HG03139 (cell line): ENCODE data around the gene FBXO42.

Source experiments
- ATAC-seq: cut with Tn5 transposase; IDR thresholded peaks from one replicate; pipeline ENCODE4 v1.9.1; 2021; ENCODE audit not compliant: unreplicated experiment

FBXO42 gene

DNA sequence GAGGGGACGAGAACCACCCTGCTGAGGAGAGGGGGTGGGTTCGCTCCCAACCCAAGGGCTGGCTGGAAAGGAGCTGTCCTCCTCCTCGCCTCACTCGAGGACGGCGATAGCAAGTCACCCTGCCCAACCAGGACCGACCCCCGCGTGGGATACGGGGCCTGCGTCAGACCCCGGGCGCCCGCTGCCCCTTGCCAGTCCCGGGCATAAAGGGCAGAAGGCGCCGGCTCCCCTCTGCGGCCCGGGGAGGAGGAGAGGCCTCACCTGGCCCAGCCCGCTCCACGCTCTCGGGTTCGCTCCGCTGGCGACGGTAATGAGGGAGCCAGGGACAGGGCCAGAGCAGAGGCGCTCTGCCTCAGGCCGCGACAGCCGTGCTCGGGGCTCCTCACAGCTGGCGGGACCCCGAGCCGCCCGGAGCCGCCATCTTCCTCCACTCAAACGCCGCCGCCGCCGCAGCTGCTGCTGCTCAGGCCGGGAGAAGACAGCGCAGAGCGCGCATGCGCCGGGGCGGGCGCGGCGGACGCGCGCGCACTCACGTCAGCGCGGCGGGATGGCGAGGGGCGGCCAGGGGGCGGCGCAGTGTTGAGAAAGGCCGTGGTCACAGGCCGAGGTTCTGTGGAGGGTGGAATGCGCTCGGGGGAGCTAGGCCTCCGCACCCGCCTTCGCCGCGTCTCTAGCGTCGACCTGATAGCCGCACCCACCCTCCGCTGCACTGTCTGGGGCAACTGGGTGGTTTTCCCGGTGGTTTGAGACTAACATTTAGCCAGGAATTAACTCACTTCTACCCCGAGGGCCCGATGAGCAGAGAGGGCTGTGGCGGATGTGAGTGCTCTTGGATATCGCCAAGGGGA is at the start of gene FBXO42:
TSS of gene FBXO42 (minus strand) at position 487 of the 848 bp plus-strand sequence. CDS start 37,062 bp downstream, outside the sequence.
- ATAC-seq, result peak; percentile 86

DNA sequence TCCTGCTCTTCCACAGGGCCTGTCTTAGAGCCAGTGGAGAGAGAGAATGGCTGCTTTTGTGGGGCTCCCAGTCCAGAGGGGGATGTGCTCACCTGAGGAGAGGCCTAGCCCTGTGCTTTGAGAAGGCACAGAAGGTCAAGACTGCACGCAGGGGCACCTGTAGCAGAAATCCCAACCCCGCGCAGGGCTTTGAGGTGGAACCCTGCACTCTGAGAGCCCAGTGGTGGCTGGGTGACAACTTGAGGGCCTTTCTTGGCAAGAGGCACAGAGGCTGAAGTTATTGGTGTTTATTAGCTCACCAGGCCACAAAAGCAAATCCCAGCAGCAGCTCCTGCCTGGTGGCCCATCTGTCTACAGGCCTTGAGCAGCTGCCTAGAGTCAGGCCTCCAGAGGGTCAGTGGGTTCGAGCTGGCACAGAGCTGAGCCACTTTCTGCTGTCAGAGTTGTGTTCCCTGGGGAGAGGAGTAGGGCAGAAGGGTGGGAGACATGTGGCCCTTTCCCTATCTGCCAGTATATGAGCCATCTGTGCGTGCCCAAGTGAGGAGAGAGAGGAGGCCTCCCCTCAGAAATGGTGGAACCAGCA is 46.2 kb upstream of the FBXO42 start:
- ATAC-seq, result no peak

DNA sequence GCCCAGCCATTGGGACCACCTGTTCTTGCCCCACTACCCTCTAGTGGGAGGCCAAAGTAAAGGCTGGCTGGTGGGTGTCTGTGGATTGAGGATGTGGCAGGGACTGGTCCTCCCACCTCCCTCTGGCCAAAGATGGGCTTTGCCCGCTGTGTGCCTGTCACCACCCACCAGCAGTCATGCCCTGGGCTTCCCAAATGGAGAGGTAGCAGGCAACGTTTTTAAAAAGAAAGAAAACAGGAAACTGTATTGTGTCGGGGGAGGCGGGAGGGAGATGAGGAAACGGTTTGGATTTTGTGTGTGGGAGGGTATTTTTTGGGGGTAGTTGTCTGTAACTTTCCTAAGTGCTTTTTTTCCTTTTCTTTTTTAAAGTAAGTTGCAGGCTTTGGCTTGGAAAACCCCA is 44.8 kb upstream of the FBXO42 start:
- ATAC-seq, result no peak

DNA sequence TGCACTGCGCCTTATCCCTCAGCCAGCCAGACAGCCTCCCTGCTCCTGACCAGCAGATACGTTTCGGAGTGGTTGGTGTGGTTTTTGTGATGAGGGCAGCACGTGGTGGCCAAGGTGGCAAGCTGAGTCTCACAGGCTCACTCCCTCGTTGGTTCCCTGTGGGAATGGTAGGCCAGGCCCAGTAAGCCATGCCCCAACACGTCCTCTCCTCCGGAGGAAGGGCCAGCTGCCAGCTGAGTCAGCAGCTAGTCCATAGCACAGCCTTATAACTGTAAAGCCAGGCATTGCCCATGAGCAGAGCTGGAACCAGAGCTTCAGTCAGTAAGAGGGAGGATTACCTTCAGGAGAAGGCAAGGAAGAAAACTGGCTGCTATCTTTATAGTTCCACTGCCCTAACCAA is 44.3 kb upstream of the FBXO42 start:
- no peak for ATAC-seq

DNA sequence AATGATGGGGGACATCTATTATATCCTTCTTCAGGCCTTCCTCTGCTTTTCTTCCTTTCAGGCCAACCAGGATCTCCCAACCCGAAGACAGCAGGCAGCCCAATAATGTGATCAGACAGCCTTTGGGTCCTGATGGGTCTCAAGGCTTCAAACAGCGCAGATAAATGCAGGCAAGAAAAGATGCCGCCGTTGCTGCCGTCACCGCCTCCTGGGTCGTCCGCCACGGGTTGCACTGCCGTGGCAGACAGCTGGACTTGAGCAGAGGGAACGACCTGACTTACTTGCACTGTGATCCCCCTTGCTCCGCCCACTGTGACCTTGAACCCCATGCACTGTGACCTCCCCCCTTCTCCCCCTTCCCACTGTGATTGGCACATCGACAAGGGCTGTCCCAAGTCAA is 42.7 kb upstream of the FBXO42 start:
- no peak for ATAC-seq

DNA sequence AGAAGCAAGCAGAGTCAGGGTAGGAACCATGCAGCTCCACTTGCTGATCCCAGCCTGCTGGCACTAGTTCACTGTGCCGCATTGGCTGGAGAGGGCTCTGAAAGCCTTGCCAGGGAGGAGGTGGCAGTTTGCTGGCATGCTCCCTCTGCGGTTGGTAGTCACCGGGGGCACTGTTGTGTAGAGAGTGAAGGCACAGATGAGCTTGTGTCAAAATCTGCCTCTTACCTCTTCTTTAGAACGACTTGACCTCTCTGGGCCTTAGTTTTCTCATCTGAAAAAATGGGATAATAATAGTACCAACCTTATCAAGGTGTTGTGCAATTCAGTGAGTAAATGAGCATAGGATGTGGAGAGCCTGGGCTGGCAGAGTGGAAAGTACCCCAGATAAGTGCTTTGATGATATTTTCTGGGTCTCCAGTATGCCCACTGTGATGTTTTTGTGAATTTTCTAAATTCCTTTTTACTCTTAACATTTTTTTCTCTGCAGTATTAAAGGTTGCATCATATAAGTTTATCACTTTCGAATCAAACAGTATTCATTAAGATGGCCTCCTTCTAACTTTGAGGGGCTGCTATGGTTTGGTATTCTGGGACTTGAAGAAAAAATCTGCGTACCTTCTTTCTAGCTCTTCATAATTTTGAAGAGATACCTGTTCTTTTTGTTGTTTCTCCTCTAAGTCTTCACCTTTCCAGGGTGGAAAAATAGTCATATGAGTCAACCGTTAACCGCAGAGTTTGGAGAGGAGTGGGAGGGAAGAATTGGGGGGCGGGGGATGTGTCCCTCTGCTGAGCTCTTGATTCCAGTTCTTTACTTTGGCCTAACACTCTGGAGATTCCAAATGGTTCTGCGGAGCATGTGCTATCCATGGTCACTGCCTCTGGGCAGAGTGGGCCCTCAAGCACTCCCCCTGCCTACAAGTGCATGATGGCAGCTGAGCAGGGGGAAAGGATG is 41.6 kb upstream of the FBXO42 start:
- ATAC-seq, result no peak

DNA sequence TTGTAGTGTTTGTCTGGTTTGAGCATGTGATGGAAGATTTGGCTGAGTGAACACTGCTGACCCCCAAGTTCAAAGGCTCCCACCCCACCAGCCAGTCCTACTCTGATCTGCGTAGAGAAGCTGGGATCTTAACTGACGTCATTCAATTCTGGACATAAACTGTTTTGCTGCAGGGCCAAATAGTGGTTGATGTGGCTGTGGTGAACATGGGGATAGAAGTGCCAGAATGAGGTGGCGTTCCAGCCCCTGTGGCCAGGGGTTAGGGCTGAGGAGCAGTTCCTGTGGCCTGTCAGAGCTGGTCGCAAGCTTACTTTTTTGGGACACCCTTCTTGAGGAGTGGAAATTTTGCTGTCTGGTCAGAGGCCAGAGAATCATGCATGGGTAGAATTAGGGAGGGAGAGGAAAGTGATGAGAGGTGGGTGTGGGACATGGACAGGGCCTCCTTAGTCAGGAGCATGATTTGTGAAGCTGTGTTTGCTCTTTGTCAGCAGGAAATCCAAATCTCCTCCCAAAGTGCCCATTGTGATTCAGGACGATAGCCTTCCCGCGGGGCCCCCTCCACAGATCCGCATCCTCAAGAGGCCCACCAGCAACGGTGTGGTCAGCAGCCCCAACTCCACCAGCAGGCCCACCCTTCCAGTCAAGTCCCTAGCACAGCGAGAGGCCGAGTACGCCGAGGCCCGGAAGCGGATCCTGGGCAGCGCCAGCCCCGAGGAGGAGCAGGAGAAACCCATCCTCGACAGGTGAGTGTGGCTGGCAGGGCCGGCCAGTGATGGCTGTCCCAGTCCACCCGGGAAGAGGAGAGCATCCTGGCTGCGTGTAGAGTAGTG is 40.7 kb upstream of the FBXO42 start:
- ATAC-seq, result no peak

DNA sequence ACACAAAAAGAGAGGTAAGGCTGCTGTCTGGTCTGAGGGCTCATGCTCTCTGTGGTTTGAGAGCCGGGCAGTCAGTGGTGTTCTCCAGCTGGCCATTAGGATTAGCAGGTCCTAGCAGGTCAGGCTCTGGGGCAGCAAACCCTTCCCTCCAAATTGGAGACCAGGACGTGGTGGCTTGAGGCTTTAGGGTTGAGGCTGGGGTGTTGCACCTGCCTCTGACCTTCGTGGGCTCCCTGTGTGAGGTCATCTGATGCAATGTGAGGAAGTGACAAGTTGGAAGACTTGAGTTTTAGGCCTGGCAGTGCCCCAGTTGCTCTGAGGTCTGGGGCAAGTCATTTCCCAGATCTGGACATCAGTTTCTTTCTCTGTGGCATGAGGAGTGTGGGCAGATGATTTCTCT is 39.1 kb upstream of the FBXO42 start:
- ATAC-seq, result no peak

DNA sequence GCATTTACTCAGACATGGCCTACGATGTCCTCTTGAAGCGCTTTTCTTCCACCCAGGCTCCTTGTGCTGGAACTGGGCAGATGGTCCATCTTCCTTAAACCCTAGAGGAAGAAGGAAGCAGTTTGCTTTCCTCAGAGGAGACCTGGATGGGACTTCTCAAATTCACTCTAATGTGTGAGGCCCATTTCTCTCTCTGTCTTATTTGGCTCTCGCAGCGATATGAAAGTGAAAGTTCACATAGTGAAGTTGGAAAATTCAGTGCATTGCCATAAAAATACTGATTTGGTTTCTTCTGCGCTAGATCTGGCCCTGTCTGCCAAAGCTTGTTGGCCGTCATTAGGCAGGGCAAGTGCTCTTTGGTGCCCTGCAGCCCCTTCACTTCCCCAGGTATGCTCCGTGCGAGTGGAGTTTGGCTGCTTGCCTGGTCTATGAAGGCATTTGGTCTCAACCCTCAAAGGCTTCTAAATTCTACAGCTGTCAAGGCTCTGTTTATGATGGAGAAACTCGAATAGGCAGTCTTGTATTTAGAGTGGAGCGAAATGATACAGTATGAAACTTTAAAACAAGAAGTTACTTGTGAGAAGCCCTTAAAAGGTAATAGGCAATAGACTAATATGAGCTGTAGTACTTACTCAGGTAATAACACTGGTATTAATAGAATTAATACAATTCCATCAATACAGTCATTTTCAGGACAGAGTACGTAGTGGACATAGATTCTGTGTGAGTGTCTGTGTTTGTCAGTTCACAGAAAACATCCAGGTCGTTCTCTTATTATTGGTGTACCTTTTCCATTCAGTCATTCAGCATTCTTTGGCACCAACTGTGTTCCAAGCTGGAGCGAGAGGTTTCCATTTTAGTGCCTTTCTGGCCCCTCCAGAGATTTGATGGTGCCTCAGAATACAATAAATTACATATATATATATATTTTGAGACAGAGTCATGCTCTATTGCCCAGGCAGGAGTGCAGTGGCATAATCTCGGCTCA is 35.2 kb upstream of the FBXO42 start:
- ATAC-seq, result no peak

DNA sequence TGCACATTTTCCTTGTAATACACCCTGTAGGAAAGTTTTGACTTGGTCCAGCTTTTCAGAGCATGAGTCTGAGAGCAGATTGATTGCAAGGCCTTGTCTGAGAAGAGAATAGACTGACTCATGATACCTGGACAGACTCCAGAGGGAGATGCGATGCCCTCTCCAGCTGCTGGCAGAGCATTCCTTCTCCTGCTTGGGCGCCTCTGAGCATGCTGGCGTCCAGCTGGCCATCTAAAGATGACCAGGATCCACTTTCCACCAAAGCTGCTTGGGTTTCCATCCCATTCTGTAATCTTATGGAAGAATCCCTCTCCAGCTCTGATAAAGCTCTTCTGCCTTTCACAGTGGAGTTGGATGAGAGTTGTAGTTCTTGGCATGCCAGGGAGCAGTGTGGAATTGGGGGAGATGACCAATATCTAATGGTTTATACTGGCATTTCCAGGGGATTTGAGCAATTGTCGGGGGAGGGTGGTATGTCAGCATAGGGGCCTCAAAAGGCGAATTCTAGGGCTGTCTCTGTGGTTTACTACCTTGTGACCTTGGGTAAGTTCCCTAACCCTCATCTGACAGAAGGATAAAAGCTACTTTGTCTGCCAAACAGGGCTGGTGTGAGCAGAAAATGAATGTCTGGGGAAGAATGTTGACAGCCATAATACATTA is 34.3 kb upstream of the FBXO42 start:
- ATAC-seq, result no peak

DNA sequence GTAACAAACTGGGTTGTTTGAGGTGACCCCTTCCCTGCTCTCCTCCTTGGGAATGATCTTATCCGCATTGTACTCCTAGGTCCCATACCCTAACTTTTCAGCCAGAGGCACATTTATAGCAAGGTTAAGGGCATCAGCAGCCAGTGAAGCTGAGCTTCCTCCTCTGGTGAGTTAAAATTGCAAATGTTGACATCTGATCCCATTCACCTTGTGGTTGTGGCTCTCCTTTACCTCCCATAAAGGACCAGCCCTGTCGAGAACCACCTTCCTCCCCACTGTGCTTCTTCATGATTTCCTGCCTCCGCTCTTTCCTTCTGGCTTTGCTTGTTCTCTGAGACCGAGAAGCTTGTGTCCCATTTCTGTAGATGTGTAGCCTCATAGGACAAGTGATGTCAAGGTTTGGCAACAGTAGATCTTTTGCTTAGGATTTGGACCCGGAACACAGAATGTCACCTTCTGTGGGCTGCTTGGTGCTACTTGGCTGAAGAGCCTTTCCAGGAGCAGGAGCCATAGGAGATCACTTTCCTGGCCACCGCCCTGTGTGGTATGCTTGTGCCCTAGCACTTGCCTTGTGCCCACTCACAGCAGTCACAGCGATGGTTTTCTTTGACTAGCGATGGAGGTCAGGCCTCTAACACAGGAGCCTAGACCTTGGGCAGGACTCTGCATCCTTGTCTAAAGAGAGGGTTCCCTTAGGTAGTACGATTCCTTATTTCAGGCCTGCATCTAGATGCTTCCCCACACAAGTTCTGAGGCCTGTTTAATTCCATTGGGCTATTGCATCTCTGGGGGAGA is 33.6 kb upstream of the FBXO42 start:
- no peak for ATAC-seq

DNA sequence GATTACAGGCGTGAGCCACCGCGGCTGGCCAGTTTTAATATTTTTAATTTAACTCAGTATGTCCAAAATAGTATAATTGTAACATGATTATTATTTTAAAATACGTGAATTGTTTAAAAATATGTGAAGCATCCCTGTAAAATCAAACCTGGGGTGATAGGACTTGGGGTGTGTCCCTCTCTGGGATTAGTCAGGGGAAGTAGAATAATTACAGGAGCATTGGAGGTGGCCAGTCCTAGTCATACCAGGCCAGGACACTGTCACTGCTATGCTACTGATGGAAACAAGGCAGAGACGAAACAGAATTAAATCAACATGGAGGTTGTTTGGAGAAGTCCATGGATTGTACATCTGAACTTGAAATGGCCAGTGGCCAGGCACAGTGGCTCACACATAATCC is 31.6 kb upstream of the FBXO42 start:
- no peak for ATAC-seq

DNA sequence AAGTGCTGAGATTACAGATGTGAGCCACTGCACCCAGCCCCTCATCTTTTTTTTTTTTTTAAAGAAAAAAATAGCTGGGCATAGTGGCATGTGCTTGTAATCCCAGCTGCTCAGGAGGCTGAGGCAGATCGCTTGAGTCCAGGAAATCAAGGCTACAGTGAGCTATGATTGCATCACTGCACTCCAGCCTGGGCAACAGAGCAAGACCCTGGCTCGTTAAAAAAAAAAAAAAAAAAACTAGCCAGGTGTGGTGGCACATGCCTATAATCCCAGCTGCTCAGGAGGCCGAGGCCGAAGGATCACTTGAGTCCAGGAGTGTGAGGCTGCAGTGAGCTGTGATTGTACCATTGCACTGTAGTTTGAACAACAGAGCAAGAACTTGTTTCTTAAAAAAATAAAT is 28.6 kb upstream of the FBXO42 start:
- no peak for ATAC-seq

DNA sequence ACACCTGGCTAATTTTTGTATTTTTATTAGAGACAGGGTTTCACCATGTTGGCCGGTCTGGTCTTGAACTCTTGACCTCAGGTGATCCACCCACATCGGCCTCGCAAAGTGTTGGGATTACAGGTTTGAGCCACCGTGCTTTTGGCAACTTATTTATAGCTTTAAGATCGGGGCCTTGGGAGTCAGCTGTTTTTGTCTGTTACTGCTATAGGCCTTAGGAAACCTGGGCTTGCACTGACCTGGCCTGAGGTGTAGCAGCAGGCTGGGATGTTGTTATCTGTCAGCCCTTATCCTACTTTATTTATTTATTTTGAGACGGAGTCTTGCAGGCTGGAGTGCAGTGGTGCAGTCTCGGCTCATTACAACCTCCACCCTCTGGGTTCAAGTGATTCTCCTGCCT is 26.2 kb upstream of the FBXO42 start:
- no peak for ATAC-seq

DNA sequence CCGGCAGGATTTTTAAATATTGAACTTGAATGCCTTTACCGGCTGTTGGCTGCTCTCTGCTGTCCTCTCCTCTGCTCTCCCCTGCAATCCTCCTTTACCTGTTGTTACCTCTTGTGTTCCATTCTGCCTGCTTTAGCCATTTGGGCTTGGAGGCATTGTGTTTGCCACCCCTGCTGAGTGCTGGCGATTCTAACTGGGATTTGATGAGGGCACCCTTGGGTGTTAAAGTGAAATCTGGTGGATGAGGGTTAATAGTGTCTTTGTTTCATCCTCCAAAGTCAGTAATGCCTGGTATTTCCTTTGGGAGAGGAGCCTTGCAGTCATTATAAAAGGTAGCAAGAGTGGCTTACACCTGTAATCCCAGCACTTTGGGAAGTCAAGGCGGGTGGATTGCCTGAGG is 24.7 kb upstream of the FBXO42 start:
- no peak for ATAC-seq

DNA sequence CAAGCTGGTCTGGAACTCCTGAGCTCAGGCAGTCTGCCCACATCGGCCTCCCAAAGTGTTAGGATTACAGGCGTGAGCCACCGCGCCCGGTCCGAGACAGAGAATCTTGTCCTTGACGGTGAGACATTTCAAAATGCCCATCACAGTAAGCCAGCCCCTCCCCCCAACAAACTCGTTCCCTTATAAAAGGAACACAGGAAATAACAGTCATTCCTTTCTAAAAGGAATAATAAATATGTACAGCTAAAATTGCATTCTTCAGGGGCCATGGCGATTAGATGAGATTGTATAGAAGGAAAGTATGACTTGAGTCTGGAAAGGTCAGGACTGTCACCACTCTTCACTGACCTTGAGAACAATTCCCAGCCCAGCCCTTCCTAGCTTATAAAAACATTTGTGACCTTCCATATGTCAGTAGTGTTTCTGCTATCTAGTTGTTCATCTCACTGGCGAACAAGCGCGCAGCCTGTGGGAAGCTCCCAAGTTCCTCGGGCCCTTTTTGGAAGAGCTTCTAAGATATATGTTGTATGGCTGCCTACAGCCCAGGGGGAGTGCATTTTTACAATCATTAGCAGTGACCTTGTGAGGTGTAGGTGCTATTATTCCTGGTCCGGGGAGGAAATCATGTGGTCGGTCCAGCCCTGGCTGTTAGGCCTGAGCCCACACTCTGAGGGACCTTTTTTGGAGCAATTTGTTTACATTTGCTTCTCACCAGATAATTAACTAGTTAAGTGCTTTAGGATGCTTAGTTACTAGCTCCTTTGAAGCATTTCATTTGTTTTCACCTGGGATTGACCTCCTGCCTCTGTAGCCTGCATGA is 23.5 kb upstream of the FBXO42 start:
- no peak for ATAC-seq

DNA sequence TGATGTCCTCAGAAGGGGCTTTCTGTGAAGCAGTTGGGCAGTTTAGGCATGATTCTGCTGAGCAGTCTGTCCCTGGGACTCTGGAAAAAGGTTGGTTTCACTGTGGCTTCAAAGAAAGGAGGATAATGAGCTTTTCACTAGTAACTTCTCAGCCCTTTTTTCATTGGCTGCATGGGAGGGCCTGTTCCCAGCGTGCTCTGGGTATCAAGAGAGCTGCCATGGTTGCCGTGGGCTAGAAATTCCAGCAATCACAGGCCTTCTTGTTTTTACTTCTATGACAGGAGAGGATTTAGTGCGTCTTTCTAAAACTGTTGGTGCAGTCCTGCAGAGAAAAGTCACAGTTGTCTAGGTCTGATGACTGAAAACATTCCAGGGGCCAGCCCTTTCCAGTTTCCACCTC is 22.0 kb upstream of the FBXO42 start:
- ATAC-seq, result no peak
